Measurements from ENCODE around the gene UBALD2.
"Not testable (repeated sequence)": the region's sequence is repeated elsewhere in the genome, so short reads cannot be mapped to it uniquely, and the experiment has no call there.

The UBALD2 gene

DNA sequence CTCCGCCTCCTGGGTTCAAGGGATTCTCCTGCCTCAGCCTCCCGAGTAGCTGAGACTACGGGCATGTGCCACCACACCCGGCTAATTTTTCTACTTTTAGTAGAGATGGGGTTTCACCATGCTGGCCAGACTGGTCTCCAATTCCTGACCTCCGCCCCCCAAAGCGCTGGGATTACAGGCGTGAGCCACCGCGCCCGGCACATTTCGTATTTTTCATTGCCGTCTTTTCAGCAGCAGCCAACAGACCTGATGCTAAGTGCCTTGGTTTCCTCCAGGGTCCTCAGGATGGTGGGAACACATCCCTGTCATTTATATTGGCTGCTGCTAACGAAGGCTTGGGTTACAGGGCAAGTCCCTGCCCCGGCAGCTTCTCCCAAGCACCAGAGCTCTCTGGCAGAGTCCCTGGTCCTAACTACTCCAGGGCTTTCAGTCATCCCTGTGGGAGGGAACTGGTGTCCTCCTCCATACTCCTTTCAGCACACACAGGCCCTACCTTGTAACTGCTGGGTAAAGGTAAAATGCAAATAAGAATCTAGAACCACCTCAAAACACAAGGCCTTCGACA, 23.4 kb upstream of the UBALD2 start:
- Histone ChIP-seq H3K4me3 (peak overlapping the region in 1 of 2 donors; percentile 66), H3K27ac (no peak overlapping the region), H3K36me3 (no peaks in the 10 kb centered on the region), H3K4me1 (peaks cover 0 to 21% (median 19%) of the 10 kb centered on the region in 4 donors), H3K9me3 (no peaks in the 10 kb centered on the region), H3K27me3 (peaks cover 0 to 68% of the 10 kb centered on the region in 2 donors)
- TF ChIP-seq, protein P1, sequence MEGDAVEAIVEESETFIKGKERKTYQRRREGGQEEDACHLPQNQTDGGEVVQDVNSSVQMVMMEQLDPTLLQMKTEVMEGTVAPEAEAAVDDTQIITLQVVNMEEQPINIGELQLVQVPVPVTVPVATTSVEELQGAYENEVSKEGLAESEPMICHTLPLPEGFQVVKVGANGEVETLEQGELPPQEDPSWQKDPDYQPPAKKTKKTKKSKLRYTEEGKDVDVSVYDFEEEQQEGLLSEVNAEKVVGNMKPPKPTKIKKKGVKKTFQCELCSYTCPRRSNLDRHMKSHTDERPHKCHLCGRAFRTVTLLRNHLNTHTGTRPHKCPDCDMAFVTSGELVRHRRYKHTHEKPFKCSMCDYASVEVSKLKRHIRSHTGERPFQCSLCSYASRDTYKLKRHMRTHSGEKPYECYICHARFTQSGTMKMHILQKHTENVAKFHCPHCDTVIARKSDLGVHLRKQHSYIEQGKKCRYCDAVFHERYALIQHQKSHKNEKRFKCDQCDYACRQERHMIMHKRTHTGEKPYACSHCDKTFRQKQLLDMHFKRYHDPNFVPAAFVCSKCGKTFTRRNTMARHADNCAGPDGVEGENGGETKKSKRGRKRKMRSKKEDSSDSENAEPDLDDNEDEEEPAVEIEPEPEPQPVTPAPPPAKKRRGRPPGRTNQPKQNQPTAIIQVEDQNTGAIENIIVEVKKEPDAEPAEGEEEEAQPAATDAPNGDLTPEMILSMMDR (IDR thresholded peaks at IDR 0.05) = no peak
- intact Hi-C loops (cut with DNase I; ENCODE audit: low total_unique reads) = no loop called here
- peak in 1 of 2 donors; percentile 50 for DNase-seq

DNA sequence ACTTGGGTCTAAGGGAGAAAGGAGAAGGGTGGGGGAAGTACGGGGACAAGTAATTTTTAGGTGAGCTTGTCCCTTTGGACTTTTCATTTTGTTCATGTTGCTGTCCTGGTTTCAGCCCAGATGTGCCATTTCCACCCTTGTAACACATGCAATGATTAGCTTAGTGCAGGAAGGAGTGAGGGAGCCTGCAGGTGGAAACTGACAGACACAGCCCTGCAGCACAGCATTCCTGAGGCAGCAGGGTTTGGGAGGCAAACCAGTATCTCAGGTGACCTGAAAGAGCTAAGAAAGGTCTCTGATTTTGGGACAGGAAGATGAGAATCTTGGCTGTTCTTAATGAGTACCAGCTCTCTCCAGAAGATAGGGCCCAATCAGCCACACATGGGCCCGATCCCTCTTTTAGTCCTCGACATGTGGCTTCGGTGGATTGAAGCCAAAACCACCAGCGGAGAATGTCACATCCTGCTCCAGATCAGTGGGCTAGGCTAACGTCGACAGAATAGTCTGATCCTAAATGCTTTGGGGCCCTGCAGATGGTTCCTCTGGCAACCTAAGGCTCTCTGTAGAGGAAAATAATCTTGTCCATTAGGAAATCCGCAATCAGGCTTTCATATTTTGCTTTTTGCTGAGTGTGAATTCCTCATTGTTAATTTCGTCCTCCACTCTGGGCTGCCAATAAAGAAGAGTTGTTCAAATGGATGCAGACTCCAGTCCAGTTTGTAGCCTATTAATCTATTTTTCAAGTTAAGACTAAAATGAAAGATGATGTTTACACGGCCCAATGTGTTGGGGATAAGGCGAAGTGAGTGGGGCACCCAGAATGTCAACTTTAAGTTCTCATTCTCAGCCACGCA, 21.1 kb upstream of the UBALD2 start:
- peaks cover 0 to 81% of the 10 kb centered on the region in 2 donors for H3K27me3 ChIP-seq
- H3K27ac ChIP-seq = no peak overlapping the region
- H3K4me3 ChIP-seq = no peak overlapping the region
- intact Hi-C loops (cut with DNase I; ENCODE audit: low total_unique reads) = no loop called here
- TF ChIP-seq, protein P1 (IDR thresholded peaks at IDR 0.05) = no peak
- peak in 1 of 2 donors; percentile 31 for DNase-seq
- no peaks in the 10 kb centered on the region for H3K9me3 ChIP-seq
- peaks cover 0 to 21% (median 19%) of the 10 kb centered on the region in 4 donors for H3K4me1 ChIP-seq
- H3K36me3 ChIP-seq = no peaks in the 10 kb centered on the region

GRCh38 chr17:76244721-76245120, 20.4 kb upstream of the UBALD2 start:
- intact Hi-C loops (cut with DNase I; ENCODE audit: low total_unique reads); H3K27ac ChIP-seq; H3K4me3 ChIP-seq; H3K36me3 ChIP-seq; H3K9me3 ChIP-seq: not testable (repeated sequence)
- DNase-seq = peak in 1 of 2 donors; percentile 31
- peaks cover 0 to 17% (median 15%) of the 10 kb centered on the region in 4 donors for H3K4me1 ChIP-seq
- H3K27me3 ChIP-seq = peaks cover 0 to 85% of the 10 kb centered on the region in 2 donors

DNA sequence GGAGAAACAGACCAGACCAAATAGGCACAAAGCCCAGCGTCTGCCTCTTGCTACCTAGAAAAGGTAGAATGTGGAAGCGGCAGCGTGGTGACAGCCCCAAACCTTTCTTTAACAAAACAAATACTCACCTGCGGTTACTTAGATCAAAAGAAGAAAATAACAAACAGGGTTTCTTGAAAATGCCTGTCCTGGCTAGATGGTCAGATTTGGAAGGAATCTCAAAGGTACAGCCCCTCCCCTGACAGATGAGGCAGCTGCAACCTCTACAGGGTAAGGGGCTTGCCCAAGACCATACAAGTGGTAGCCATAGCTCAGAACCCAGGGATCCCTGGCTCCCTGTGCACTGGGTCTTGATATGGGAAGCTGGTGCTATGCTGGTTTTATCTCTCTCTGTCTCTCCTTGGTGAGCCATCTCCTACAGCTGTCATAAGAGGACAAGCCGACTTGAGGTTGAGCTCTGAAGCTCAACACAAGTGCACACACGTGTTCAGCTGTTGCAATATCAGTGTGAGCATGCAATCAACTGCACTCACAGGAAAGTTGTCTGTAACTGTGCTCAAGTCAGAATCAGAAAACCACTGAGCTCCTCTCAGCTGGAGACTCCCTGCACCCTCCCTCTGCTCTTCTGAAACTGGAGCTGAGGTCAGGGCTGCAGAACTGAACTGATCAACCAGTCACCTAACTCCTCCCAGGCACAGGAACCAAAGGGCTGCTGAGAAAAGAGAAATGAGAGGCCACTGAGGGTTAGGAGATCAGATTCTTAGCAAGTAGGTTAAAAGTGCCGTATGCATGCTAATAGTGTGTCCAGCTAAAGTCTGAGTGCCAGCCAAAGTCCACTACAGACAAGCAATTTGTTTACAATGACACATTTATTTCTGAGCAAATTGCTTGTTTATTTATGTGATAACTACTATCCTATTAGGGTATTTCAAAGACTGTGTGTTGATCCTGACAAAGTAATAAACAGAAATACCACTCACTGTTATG, 18.8 kb upstream of the UBALD2 start:
- no peak overlapping the region for H3K27ac ChIP-seq
- peaks cover 0 to 6% (median 4%) of the 10 kb centered on the region in 4 donors for H3K4me1 ChIP-seq
- no peaks in the 10 kb centered on the region for H3K36me3 ChIP-seq
- H3K27me3 ChIP-seq = peaks cover 0 to 88% of the 10 kb centered on the region in 2 donors
- no peaks in the 10 kb centered on the region for H3K9me3 ChIP-seq
- intact Hi-C loops (cut with DNase I; ENCODE audit: low total_unique reads) = no loop called here
- no peak overlapping the region for H3K4me3 ChIP-seq
- TF ChIP-seq, protein P1 (IDR thresholded peaks at IDR 0.05) = no peak
- peak in 1 of 2 donors; percentile 25 for DNase-seq

GRCh38 chr17:76247304-76247703, 17.8 kb upstream of the UBALD2 start:
- TF ChIP-seq, protein P1 (IDR thresholded peaks at IDR 0.05) = no peak
- no peaks in the 10 kb centered on the region for H3K4me1 ChIP-seq
- H3K27ac ChIP-seq = no peak overlapping the region
- H3K36me3 ChIP-seq = no peaks in the 10 kb centered on the region
- DNase-seq = peak in 1 of 2 donors; percentile 9
- H3K9me3 ChIP-seq = no peaks in the 10 kb centered on the region
- H3K4me3 ChIP-seq = no peak overlapping the region
- intact Hi-C loops (cut with DNase I; ENCODE audit: low total_unique reads) = no loop called here
- peaks cover 0 to 83% of the 10 kb centered on the region in 2 donors for H3K27me3 ChIP-seq
